H9 (cell line): ENCODE data around the gene PLS3. TPM values are rescaled to one million over a fixed set of nuclear protein-coding genes. Genes with fewer than 3 reads are reported as not detected.
"Not testable (repeated sequence)": the region's sequence is repeated elsewhere in the genome, so short reads cannot be mapped to it uniquely, and the experiment has no call there.

Source experiments
- DNase-seq: peaks from one replicate; pipeline ENCODE4 v3.0.0-alpha.2; 2017
- H2AFZ ChIP-seq: one replicate; pipeline ENCODE4 v1.6.1; 2013; ENCODE audit warnings: mild to moderate bottlenecking, low read length, control low read depth, moderate library complexity
- H2AK5ac ChIP-seq: 2 replicates; pipeline ENCODE4 v1.6.1; 2013; ENCODE audit warnings: low read length, control low read depth, mixed read lengths; ENCODE audit not compliant: insufficient read length
- H2BK120ac ChIP-seq: one replicate; pipeline ENCODE4 v1.6.1; 2013; ENCODE audit warnings: low read depth, mild to moderate bottlenecking, low read length, control low read depth, inconsistent platforms; ENCODE audit not compliant: poor library complexity, severe bottlenecking
- H2BK12ac ChIP-seq: 2 replicates; pipeline ENCODE4 v1.6.1; 2013; ENCODE audit warnings: low read length, control low read depth, mixed read lengths, low read depth; ENCODE audit not compliant: insufficient read length
- H2BK15ac ChIP-seq: 2 replicates; pipeline ENCODE4 v1.6.1; 2013; ENCODE audit warnings: low read depth, low read length, control low read depth
- H2BK20ac ChIP-seq: one replicate; pipeline ENCODE4 v1.6.1; 2013; ENCODE audit warnings: low read depth, mild to moderate bottlenecking, low read length, control low read depth, inconsistent platforms; ENCODE audit not compliant: poor library complexity, severe bottlenecking
- H2BK5ac ChIP-seq: 2 replicates; pipeline ENCODE4 v1.6.1; 2013; ENCODE audit warnings: low read length, control low read depth, mixed read lengths; ENCODE audit not compliant: insufficient read length
- H3K14ac ChIP-seq: 2 replicates; pipeline ENCODE4 v1.6.1; 2013; ENCODE audit warnings: low read length, control low read depth; ENCODE audit not compliant: insufficient read depth
- H3K18ac ChIP-seq: 2 replicates; pipeline ENCODE4 v1.6.1; 2013; ENCODE audit warnings: low read depth, mild to moderate bottlenecking, mixed read lengths, low read length, control low read depth; ENCODE audit not compliant: insufficient read length
- H3K23ac ChIP-seq: 2 replicates; pipeline ENCODE4 v1.6.1; 2013; ENCODE audit warnings: low read length, control low read depth, mixed read lengths, low read depth; ENCODE audit not compliant: insufficient read length
- H3K23me2 ChIP-seq: 2 replicates; pipeline ENCODE4 v1.6.1; 2013; ENCODE audit warnings: low read depth, mild to moderate bottlenecking, mixed read lengths, low read length, control low read depth; ENCODE audit not compliant: insufficient read length, poor library complexity, severe bottlenecking
- H3K27ac ChIP-seq: 2 replicates; pipeline ENCODE4 v1.5.1; 2013; ENCODE audit warnings: low read length, control low read depth, mixed read lengths, low read depth; ENCODE audit not compliant: insufficient read length
- H3K27me3 ChIP-seq: 2 replicates; pipeline ENCODE4 v1.6.1; 2013; ENCODE audit warnings: low read length, control low read depth, inconsistent platforms; ENCODE audit not compliant: insufficient read depth
- H3K4ac ChIP-seq: 2 replicates; pipeline ENCODE4 v1.6.1; 2013; ENCODE audit warnings: low read depth, mild to moderate bottlenecking, control low read depth, inconsistent platforms, low read length, moderate library complexity
- H3K4me1 ChIP-seq: 2 replicates; pipeline ENCODE4 v1.6.1; 2013; ENCODE audit warnings: low read length, control low read depth, inconsistent platforms; ENCODE audit not compliant: insufficient read depth
- H3K4me2 ChIP-seq: 2 replicates; pipeline ENCODE4 v1.6.1; 2013; ENCODE audit warnings: low read length, control low read depth, mixed read lengths; ENCODE audit not compliant: insufficient read length, insufficient read depth
- H3K56ac ChIP-seq: 2 replicates; pipeline ENCODE4 v1.6.1; 2013; ENCODE audit warnings: low read depth, mild to moderate bottlenecking, mixed read lengths, low read length, control low read depth; ENCODE audit not compliant: insufficient read length
- H3K79me1 ChIP-seq: 2 replicates; pipeline ENCODE4 v1.6.1; 2013; ENCODE audit warnings: low read depth, mild to moderate bottlenecking, moderate library complexity, low read length, control low read depth, inconsistent platforms; ENCODE audit not compliant: insufficient read depth, poor library complexity, severe bottlenecking
- H3K79me2 ChIP-seq: 2 replicates; pipeline ENCODE4 v1.6.1; 2013; ENCODE audit warnings: low read length, control low read depth, inconsistent platforms; ENCODE audit not compliant: insufficient read depth
- H3K9ac ChIP-seq: 2 replicates; pipeline ENCODE4 v1.6.1; 2013; ENCODE audit warnings: low read length, control low read depth, mixed read lengths; ENCODE audit not compliant: insufficient read length; ENCODE audit errors: extremely low read depth
- H3K9me3 ChIP-seq: one replicate; pipeline ENCODE4 v1.6.1; 2013; ENCODE audit warnings: low read depth, low read length, inconsistent platforms; ENCODE audit not compliant: control insufficient read depth
- H3T11ph ChIP-seq: one replicate; pipeline ENCODE4 v1.6.1; 2013; ENCODE audit warnings: mild to moderate bottlenecking, low read length, control low read depth, inconsistent platforms
- H4K20me1 ChIP-seq: one replicate; pipeline ENCODE4 v1.6.1; 2013; ENCODE audit not compliant: control insufficient read depth, insufficient read length, insufficient read depth
- H4K5ac ChIP-seq: 2 replicates; pipeline ENCODE4 v1.6.1; 2013; ENCODE audit warnings: low read depth, mild to moderate bottlenecking, mixed read lengths, low read length, control low read depth; ENCODE audit not compliant: insufficient read length
- H4K8ac ChIP-seq: replicated peaks from 2 replicates; pipeline ENCODE4 v1.6.1; 2013; ENCODE audit warnings: low read length, control low read depth, mixed read lengths, low read depth; ENCODE audit not compliant: insufficient read length
- H4K91ac ChIP-seq: 2 replicates; pipeline ENCODE4 v1.6.1; 2013; ENCODE audit warnings: low read depth, mild to moderate bottlenecking, moderate library complexity, mixed read lengths, low read length, control low read depth; ENCODE audit not compliant: insufficient read length
- H3K27ac Mint-ChIP-seq, 3 experiments: 2 replicates in 2 of 3; 3 replicates in 1 of 3; pipeline ENCODE4 v1.8.0; 2020 to 2021; ENCODE audit warnings: mixed read lengths in 3 of 3, mild to moderate bottlenecking in 1 of 3, moderate library complexity in 1 of 3
- H3K27me3 Mint-ChIP-seq: 2 replicates; pipeline ENCODE4 v1.8.0; 2021; ENCODE audit warnings: low read depth, mild to moderate bottlenecking, moderate library complexity, mixed read lengths
- H3K36me3 Mint-ChIP-seq, 3 experiments: 2 replicates in 2 of 3; 3 replicates in 1 of 3; pipeline ENCODE4 v1.8.0; 2020 to 2021; ENCODE audit warnings: low read depth in 3 of 3, mixed read lengths in 3 of 3; ENCODE audit not compliant: insufficient read depth in 1 of 3
- H3K4me1 Mint-ChIP-seq, 2 experiments: 2 replicates each; pipeline ENCODE4 v1.8.0; 2020; ENCODE audit warnings: mixed read lengths in 2 of 2
- H3K4me3 Mint-ChIP-seq, 2 experiments: 2 replicates in 1 of 2; 3 replicates in 1 of 2; pipeline ENCODE4 v1.8.0; 2020 to 2021; ENCODE audit warnings: mild to moderate bottlenecking in 2 of 2, mixed read lengths in 2 of 2, moderate library complexity in 1 of 2
- H3K9me3 Mint-ChIP-seq, 2 experiments: 2 replicates in 1 of 2; 3 replicates in 1 of 2; pipeline ENCODE4 v1.8.0; 2020; ENCODE audit warnings: mild to moderate bottlenecking in 2 of 2, mixed read lengths in 2 of 2, moderate library complexity in 1 of 2
- WGBS: extraction: QIAGEN DNeasy Blood & Tissue Kit; methylation state at CpG from one replicate; pipeline ENCODE4 v1.1.7; 2013; ENCODE audit warnings: missing lambda C conversion rate, low lambda C conversion rate, mixed read lengths; ENCODE audit not compliant: insufficient read length; ENCODE audit errors: extremely low coverage; 5-methylcytosine and 5-hydroxymethylcytosine counted together
- total RNA-seq: library from RNA; stranded (reverse); gene quantifications from 2 replicates; pipeline ENCODE4 v1.2.1, GENCODE V29; 2021
- TF ChIP-seq, protein P1 (sequence below): fragments of 200-600 bp; sonication (generic); conservative IDR thresholded peaks from 3 replicates; pipeline ENCODE4 v1.8.0; 2021; ENCODE audit warnings: antibody characterized with exemption, mild to moderate bottlenecking

Gene PLS3
- total RNA-seq, 1 experiment from 2014 or later: 315 TPM

DNA sequence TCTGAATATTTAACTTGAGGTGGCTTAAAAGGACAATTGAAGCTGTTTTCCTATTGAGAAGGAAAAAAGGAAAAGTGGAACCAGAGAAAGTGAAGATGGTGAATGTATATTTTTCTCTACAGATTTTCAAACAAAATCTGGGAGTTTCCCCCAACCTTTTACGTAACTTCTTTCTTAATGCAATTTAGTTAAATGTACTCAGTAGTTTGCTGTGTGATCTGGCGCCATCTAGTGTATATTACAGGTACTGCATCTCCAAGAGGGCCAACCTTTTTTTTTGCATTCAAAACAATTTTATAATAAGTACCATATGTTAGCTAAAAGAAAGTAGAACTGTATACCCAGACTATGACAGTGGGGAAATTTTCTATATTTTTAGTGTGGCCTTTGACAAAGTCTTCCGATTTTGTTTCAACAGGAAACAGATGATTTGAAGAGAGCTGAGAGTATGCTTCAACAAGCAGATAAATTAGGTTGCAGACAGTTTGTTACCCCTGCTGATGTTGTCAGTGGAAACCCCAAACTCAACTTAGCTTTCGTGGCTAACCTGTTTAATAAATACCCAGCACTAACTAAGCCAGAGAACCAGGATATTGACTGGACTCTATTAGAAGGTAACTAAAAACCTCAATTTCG is 82.0 kb downstream of the PLS3 start:
- H3K23ac ChIP-seq: no peak overlapping the region
- no CpG with 5 or more reads among the region's 5 CpGs for WGBS
- no peaks in the 10 kb centered on the region for H3K27me3 Mint-ChIP-seq
- no peaks in the 10 kb centered on the region; a peak in 1 of 5 replicates for H3K9me3 Mint-ChIP-seq
- no peak overlapping the region for H4K8ac ChIP-seq
- H3K79me1 ChIP-seq: no peaks in the 10 kb centered on the region
- peaks cover 5% of the 10 kb centered on the region; the same call in 1 of the 2 replicates for H3K4me1 ChIP-seq
- no peak overlapping the region for H2BK120ac ChIP-seq
- no peaks in the 10 kb centered on the region for H3K27me3 ChIP-seq
- no peak overlapping the region for H3K9ac ChIP-seq
- H3K27ac ChIP-seq: no peak overlapping the region
- H4K5ac ChIP-seq: no peak overlapping the region
- no peak overlapping the region for H2BK20ac ChIP-seq
- no peak overlapping the region for H2BK5ac ChIP-seq
- H3K23me2 ChIP-seq: no peaks in the 10 kb centered on the region
- H3K4ac ChIP-seq: no peak overlapping the region
- H3K36me3 Mint-ChIP-seq: peaks cover 48 to 77% (median 69%) of the 10 kb centered on the region in 3 experiments
- H3K4me3 Mint-ChIP-seq: no peak overlapping the region
- H4K91ac ChIP-seq: no peak overlapping the region
- no peaks in the 10 kb centered on the region for H3K79me2 ChIP-seq
- no peak overlapping the region for H3K56ac ChIP-seq
- H2AFZ ChIP-seq: no peak overlapping the region
- peaks cover 29 to 35% of the 10 kb centered on the region in 2 experiments for H3K4me1 Mint-ChIP-seq
- H4K20me1 ChIP-seq: no peaks in the 10 kb centered on the region
- no peak overlapping the region for H3T11ph ChIP-seq
- H2BK15ac ChIP-seq: no peak overlapping the region
- TF ChIP-seq, protein P1, sequence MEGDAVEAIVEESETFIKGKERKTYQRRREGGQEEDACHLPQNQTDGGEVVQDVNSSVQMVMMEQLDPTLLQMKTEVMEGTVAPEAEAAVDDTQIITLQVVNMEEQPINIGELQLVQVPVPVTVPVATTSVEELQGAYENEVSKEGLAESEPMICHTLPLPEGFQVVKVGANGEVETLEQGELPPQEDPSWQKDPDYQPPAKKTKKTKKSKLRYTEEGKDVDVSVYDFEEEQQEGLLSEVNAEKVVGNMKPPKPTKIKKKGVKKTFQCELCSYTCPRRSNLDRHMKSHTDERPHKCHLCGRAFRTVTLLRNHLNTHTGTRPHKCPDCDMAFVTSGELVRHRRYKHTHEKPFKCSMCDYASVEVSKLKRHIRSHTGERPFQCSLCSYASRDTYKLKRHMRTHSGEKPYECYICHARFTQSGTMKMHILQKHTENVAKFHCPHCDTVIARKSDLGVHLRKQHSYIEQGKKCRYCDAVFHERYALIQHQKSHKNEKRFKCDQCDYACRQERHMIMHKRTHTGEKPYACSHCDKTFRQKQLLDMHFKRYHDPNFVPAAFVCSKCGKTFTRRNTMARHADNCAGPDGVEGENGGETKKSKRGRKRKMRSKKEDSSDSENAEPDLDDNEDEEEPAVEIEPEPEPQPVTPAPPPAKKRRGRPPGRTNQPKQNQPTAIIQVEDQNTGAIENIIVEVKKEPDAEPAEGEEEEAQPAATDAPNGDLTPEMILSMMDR: peak; percentile 99
- no peaks in the 10 kb centered on the region for H3K9me3 ChIP-seq
- H3K18ac ChIP-seq: no peak overlapping the region
- H3K27ac Mint-ChIP-seq: peak overlapping the region in 1 of 3 experiments; percentile 81; a peak in 2 of 7 replicates
- DNase-seq: no peak
- no peak overlapping the region for H3K14ac ChIP-seq
- no peak overlapping the region for H2BK12ac ChIP-seq
- H3K4me2 ChIP-seq: no peak overlapping the region
- H2AK5ac ChIP-seq: no peak overlapping the region

DNA sequence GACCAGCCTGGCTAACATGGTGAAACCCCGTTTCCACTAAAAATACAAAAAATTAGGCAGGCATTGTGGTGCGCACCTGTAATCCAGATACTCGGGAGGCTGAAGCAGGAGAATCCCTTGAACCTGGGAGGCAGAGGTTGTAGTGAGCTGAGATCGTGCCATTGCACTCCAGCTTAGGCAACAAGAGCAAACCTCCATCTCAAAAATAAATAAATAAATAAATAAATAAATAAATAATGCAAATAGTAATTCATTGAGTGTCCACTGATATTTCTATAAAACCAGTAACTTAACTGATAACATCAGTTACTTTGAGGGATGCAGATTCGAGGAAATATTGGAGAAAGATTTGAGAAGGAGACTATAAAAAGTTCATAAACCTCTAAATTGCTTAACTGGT is 83.4 kb downstream of the PLS3 start:
- WGBS: no CpG with 5 or more reads among the region's 5 CpGs
- peaks cover 33 to 34% of the 10 kb centered on the region in 2 experiments for H3K4me1 Mint-ChIP-seq
- not testable (repeated sequence) for H3K9me3 Mint-ChIP-seq, H3K56ac ChIP-seq, H3K23me2 ChIP-seq, H3K27me3 Mint-ChIP-seq, H2BK120ac ChIP-seq, H3K4me1 ChIP-seq, H3K27me3 ChIP-seq, H3T11ph ChIP-seq, H3K9ac ChIP-seq, H3K14ac ChIP-seq, H3K4ac ChIP-seq, DNase-seq, H2BK20ac ChIP-seq, H2BK12ac ChIP-seq, H2BK5ac ChIP-seq, H2BK15ac ChIP-seq, H3K79me2 ChIP-seq, H3K4me3 Mint-ChIP-seq, H4K8ac ChIP-seq, H2AK5ac ChIP-seq, H2AFZ ChIP-seq, H4K91ac ChIP-seq, H3K27ac ChIP-seq, H3K9me3 ChIP-seq, H3K79me1 ChIP-seq, H4K20me1 ChIP-seq, H3K23ac ChIP-seq, H4K5ac ChIP-seq, H3K4me2 ChIP-seq, H3K18ac ChIP-seq
- peaks cover 49 to 83% (median 75%) of the 10 kb centered on the region in 3 experiments for H3K36me3 Mint-ChIP-seq
- peak overlapping the region in 2 of 3 experiments; percentile 22 to 84; a peak in 3 of 7 replicates for H3K27ac Mint-ChIP-seq
